ENCODE results near the gene SERPINB11. TPM values are rescaled to one million over a fixed set of nuclear protein-coding genes. Genes with fewer than 3 reads are reported as not detected.

The SERPINB11 gene
- total RNA-seq, 2 experiments from 2014 or later, result not detected

- ChIA-PET POLR2A (no interaction called here), CTCF (no interaction called here)
- no peak overlapping the region for H3K27ac Mint-ChIP-seq
- Histone ChIP-seq H3K27me3 (ENCODE audit: control insufficient read depth in 1 of 2, insufficient read depth in 2 of 2, low read length in 2 of 2) (no peaks in the 10 kb centered on the region), H3K36me3 (ENCODE audit: insufficient read depth, low read length) (no peaks in the 10 kb centered on the region), H3K4me3 (ENCODE audit: low read length) (no peak overlapping the region), H3K27ac (ENCODE audit: low read depth in 1 of 2, low read length in 2 of 2) (no peak overlapping the region), H3K9me3 (ENCODE audit: control insufficient read depth in 1 of 2, insufficient read depth in 1 of 2, low read length in 2 of 2) (peaks cover 0 to 3% of the 10 kb centered on the region in 2 experiments), H3K4me1 (ENCODE audit: insufficient read depth, low read length) (no peaks in the 10 kb centered on the region)
- H3K36me3 Mint-ChIP-seq (ENCODE audit: low read depth), result no peaks in the 10 kb centered on the region
- H3K4me1 Mint-ChIP-seq (ENCODE audit: low read depth), result no peaks in the 10 kb centered on the region
- DNase-seq, result no peak
- no peaks in the 10 kb centered on the region for H3K27me3 Mint-ChIP-seq
- H3K9me3 Mint-ChIP-seq, result no peaks in the 10 kb centered on the region
- intact Hi-C loops (cut with DNase I, micrococcal nuclease), result no loop called here
- no peak overlapping the region for H3K4me3 Mint-ChIP-seq
- TF ChIP-seq CTCF (IDR thresholded peaks at IDR 0.05), result no peak
- no peak for ATAC-seq (ENCODE audit: poor library complexity)
These were observed 26.0 kb upstream of the SERPINB11 start for GRCh38 chr18:63676526-63677323.

- no peaks in the 10 kb centered on the region for H3K27me3 Mint-ChIP-seq
- no peaks in the 10 kb centered on the region for H3K36me3 ChIP-seq (ENCODE audit: insufficient read depth, low read length)
- intact Hi-C loops (cut with DNase I, micrococcal nuclease), result no loop called here
- H3K9me3 ChIP-seq (ENCODE audit: control insufficient read depth in 1 of 2, insufficient read depth in 1 of 2, low read length in 2 of 2), result peaks cover 0 to 3% of the 10 kb centered on the region in 2 experiments
- H3K27me3 ChIP-seq (ENCODE audit: control insufficient read depth in 1 of 2, insufficient read depth in 2 of 2, low read length in 2 of 2), result no peaks in the 10 kb centered on the region
- H3K27ac ChIP-seq (ENCODE audit: low read depth in 1 of 2, low read length in 2 of 2), result no peak overlapping the region
- DNase-seq (no peak), ATAC-seq (ENCODE audit: poor library complexity) (no peak)
- H3K4me3 ChIP-seq (ENCODE audit: low read length), result no peak overlapping the region
- no peak overlapping the region for H3K27ac Mint-ChIP-seq
- TF ChIP-seq CTCF (IDR thresholded peaks at IDR 0.05), result no peak
- H3K4me1 ChIP-seq (ENCODE audit: insufficient read depth, low read length), result no peaks in the 10 kb centered on the region
- H3K36me3 Mint-ChIP-seq (ENCODE audit: low read depth), result no peaks in the 10 kb centered on the region
- POLR2A ChIA-PET, result no interaction called here
- H3K9me3 Mint-ChIP-seq, result no peaks in the 10 kb centered on the region
- H3K4me1 Mint-ChIP-seq (ENCODE audit: low read depth), result no peaks in the 10 kb centered on the region
- CTCF ChIA-PET, result no interaction called here
- H3K4me3 Mint-ChIP-seq, result no peak overlapping the region
These were observed 25.1 kb upstream of the SERPINB11 start for GRCh38 chr18:63677500-63678225.

GRCh38 chr18:63679820-63680606 lies 22.7 kb upstream of the SERPINB11 start:
- Histone ChIP-seq H3K4me3 (ENCODE audit: low read length) (no peak overlapping the region), H3K27me3 (ENCODE audit: control insufficient read depth in 1 of 2, insufficient read depth in 2 of 2, low read length in 2 of 2) (no peaks in the 10 kb centered on the region), H3K36me3 (ENCODE audit: insufficient read depth, low read length) (no peaks in the 10 kb centered on the region), H3K9me3 (ENCODE audit: control insufficient read depth in 1 of 2, insufficient read depth in 1 of 2, low read length in 2 of 2) (peaks cover 0 to 3% of the 10 kb centered on the region in 2 experiments), H3K27ac (ENCODE audit: low read depth in 1 of 2, low read length in 2 of 2) (no peak overlapping the region), H3K4me1 (ENCODE audit: insufficient read depth, low read length) (no peaks in the 10 kb centered on the region)
- intact Hi-C loops (cut with DNase I, micrococcal nuclease), result no loop called here
- peaks cover 5% of the 10 kb centered on the region for H3K27me3 Mint-ChIP-seq
- ChIA-PET CTCF (no interaction called here), POLR2A (no interaction called here)
- H3K27ac Mint-ChIP-seq, result no peak overlapping the region
- H3K4me3 Mint-ChIP-seq, result no peak overlapping the region
- TF ChIP-seq CTCF (IDR thresholded peaks at IDR 0.05), result no peak
- no peaks in the 10 kb centered on the region for H3K36me3 Mint-ChIP-seq (ENCODE audit: low read depth)
- no peaks in the 10 kb centered on the region for H3K4me1 Mint-ChIP-seq (ENCODE audit: low read depth)
- no peak for ATAC-seq (ENCODE audit: poor library complexity)
- no peaks in the 10 kb centered on the region for H3K9me3 Mint-ChIP-seq
- no peak for DNase-seq

Data from CD4-positive, alpha-beta T cell (primary cell).